GM06990 (cell line): ENCODE measurements around the gene CORT.

Experiments used
- DNase-seq: peaks from one replicate; pipeline ENCODE4 v3.0.0-alpha.2; 2011; ENCODE audit not compliant: insufficient read length; ENCODE audit errors: extremely low read depth
- H3K27me3 ChIP-seq: replicated peaks from 2 replicates; pipeline ENCODE4 v1.6.0; 2011; ENCODE audit warnings: low read length; ENCODE audit not compliant: control insufficient read depth, insufficient read depth
- H3K36me3 ChIP-seq: 2 replicates; pipeline ENCODE4 v1.5.1; 2011; ENCODE audit warnings: low read length; ENCODE audit not compliant: control insufficient read depth, insufficient read depth
- H3K4me3 ChIP-seq: replicated peaks from 2 replicates; pipeline ENCODE4 v1.5.1; 2011; ENCODE audit warnings: low read depth, mild to moderate bottlenecking, control low read depth, low read length
- CTCF ChIP-seq: IDR thresholded peaks from 2 replicates; pipeline ENCODE4 v1.5.1; 2011; ENCODE audit warnings: low read length, control low read depth, mild to moderate bottlenecking, inconsistent platforms; ENCODE audit not compliant: insufficient read depth, poor library complexity, severe bottlenecking

The CORT gene

GRCh38 chr1:10475510-10475909, 25.7 kb downstream of the CORT start:
- H3K27me3 ChIP-seq: no peaks in the 10 kb centered on the region
- H3K4me3 ChIP-seq: peak overlapping the region; percentile 76
- no peaks in the 10 kb centered on the region; the same call in 1 of the 2 replicates for H3K36me3 ChIP-seq
- DNase-seq: no peak
- no peak for TF ChIP-seq CTCF

GRCh38 chr1:10479296-10479695, 29.5 kb downstream of the CORT start:
- H3K36me3 ChIP-seq: no peaks in the 10 kb centered on the region; the same call in 1 of the 2 replicates
- no peak for TF ChIP-seq CTCF
- no peak overlapping the region for H3K4me3 ChIP-seq
- no peak for DNase-seq
- H3K27me3 ChIP-seq: no peaks in the 10 kb centered on the region

- no peak overlapping the region for H3K4me3 ChIP-seq
- no peaks in the 10 kb centered on the region for H3K27me3 ChIP-seq
- TF ChIP-seq CTCF: no peak
- peaks cover 3% of the 10 kb centered on the region for H3K36me3 ChIP-seq
- DNase-seq: no peak
Measured at GRCh38 chr1:10480614-10481013, 30.8 kb downstream of the CORT start.

GRCh38 chr1:10484521-10484920, 34.7 kb downstream of the CORT start:
- no peak for DNase-seq

GRCh38 chr1:10489291-10490055, 39.6 kb downstream of the CORT start:
- no peak for TF ChIP-seq CTCF

More at GRCh38 chr1:10484521-10484920, 34.7 kb downstream of the CORT start:
- Histone ChIP-seq H3K36me3 (peaks cover 3% of the 10 kb centered on the region), H3K4me3 (no peak overlapping the region), H3K27me3 (no peaks in the 10 kb centered on the region)
- TF ChIP-seq CTCF: no peak

More at GRCh38 chr1:10489291-10490055, 39.6 kb downstream of the CORT start:
- no peak for DNase-seq
- Histone ChIP-seq H3K36me3 (peaks cover 3% of the 10 kb centered on the region), H3K27me3 (no peaks in the 10 kb centered on the region), H3K4me3 (no peak overlapping the region)
